Measurements from ENCODE around the gene PTPN23. TPM values are rescaled to one million over a fixed set of nuclear protein-coding genes. Genes with fewer than 3 reads are reported as not detected.

PTPN23 gene
- total RNA-seq, 2 experiments from 2014 or later = 13.6 to 40.0 TPM

DNA sequence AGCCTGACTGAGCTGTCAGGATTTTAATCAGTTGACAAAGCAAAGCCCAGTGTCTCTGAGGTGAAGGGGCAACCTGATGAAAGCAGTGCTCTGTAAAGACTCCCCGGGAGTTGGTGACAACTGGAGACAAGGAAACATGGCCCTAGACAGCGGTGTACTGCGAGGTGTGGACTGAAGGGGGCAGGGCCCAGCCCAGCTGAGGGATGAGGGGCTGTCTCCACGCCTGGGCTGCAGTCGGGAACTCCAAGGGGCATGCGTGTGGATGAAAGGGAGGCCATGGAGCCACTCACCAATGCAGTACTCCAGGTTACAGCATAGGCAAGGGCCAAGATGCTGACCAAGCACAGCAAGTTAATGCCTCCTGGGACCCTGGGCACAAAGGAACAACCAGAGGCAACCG is 49.8 kb downstream of the PTPN23 start:
- peaks cover 71% of the 10 kb centered on the region for H3K36me3 ChIP-seq (ENCODE audit: insufficient read depth, low read length)

GRCh38 chr3:47431225-47431624 is 50.4 kb downstream of the PTPN23 start:
- CTCF ChIA-PET (ENCODE audit: unreplicated experiment) = no interaction called here

More for the DNA sequence above, 49.8 kb downstream of the PTPN23 start:
- no TSS peak for BruUV-seq (replicated peaks)
- no peak for TF ChIP-seq CTCF (conservative IDR thresholded peaks at IDR 0.05; ENCODE audit: low read length)
- no peak for TF ChIP-seq EZH2phosphoT487 (IDR thresholded peaks at IDR 0.05; ENCODE audit: borderline replicate concordance, low read depth, low read length)
- Histone ChIP-seq H4K20me1 (ENCODE audit: insufficient read depth, low read length) (no peaks in the 10 kb centered on the region), H3K9me2 (ENCODE audit: insufficient read depth, low read length) (no peaks in the 10 kb centered on the region), H3K4me3 (ENCODE audit: low read depth, low read length, poor library complexity, severe bottlenecking) (no peak overlapping the region), H3K4me2 (ENCODE audit: low read length) (no peak overlapping the region), H3K27ac (ENCODE audit: low read depth, low read length, poor library complexity, severe bottlenecking) (no peak overlapping the region), H3K9me3 (ENCODE audit: low read length) (no peaks in the 10 kb centered on the region), H3K79me2 (ENCODE audit: insufficient read depth, low read depth, low read length) (no peaks in the 10 kb centered on the region), H2AFZ (ENCODE audit: low read length) (no peak overlapping the region), H3K4me1 (ENCODE audit: insufficient read depth, low read length, poor library complexity, severe bottlenecking) (no peaks in the 10 kb centered on the region)
- intact Hi-C loops (cut with micrococcal nuclease; ENCODE audit: unreplicated experiment) = no loop called here
- ChIA-PET CTCF (ENCODE audit: unreplicated experiment) (no interaction called here), POLR2A (no interaction called here)
- no peak for DNase-seq (ENCODE audit: low spot score)

More at GRCh38 chr3:47431225-47431624, 50.4 kb downstream of the PTPN23 start:
- BruUV-seq (replicated peaks) = no TSS peak
- Histone ChIP-seq H2AFZ (ENCODE audit: low read length) (no peak overlapping the region), H3K9me3 (ENCODE audit: low read length) (no peaks in the 10 kb centered on the region), H3K36me3 (ENCODE audit: insufficient read depth, low read length) (peaks cover 68% of the 10 kb centered on the region), H3K27ac (ENCODE audit: low read depth, low read length, poor library complexity, severe bottlenecking) (no peak overlapping the region), H3K4me3 (ENCODE audit: low read depth, low read length, poor library complexity, severe bottlenecking) (no peak overlapping the region), H3K79me2 (ENCODE audit: insufficient read depth, low read depth, low read length) (no peaks in the 10 kb centered on the region), H3K9me2 (ENCODE audit: insufficient read depth, low read length) (no peaks in the 10 kb centered on the region), H4K20me1 (ENCODE audit: insufficient read depth, low read length) (no peaks in the 10 kb centered on the region), H3K4me2 (ENCODE audit: low read length) (no peak overlapping the region), H3K4me1 (ENCODE audit: insufficient read depth, low read length, poor library complexity, severe bottlenecking) (no peaks in the 10 kb centered on the region)
- POLR2A ChIA-PET = no interaction called here
- intact Hi-C loops (cut with micrococcal nuclease; ENCODE audit: unreplicated experiment) = no loop called here
- TF ChIP-seq EZH2phosphoT487 (IDR thresholded peaks at IDR 0.05; ENCODE audit: borderline replicate concordance, low read depth, low read length) = no peak
- TF ChIP-seq CTCF (conservative IDR thresholded peaks at IDR 0.05; ENCODE audit: low read length) = no peak
- no peak for DNase-seq (ENCODE audit: low spot score)
